ENCODE data around the gene SEMA3F.

- TF ChIP-seq EZH2 (IDR thresholded peaks at IDR 0.05; ENCODE audit: borderline replicate concordance, low read depth, low read length, severe bottlenecking) = no peak
- TF ChIP-seq POLR2AphosphoS5 (IDR thresholded peaks at IDR 0.05; ENCODE audit: insufficient read depth, low read depth, low read length) = no peak
- TF ChIP-seq CTCF (IDR thresholded peaks at IDR 0.05; ENCODE audit: extremely low read depth in 1 of 2, insufficient read depth in 1 of 2, low read depth in 1 of 2, low read length in 2 of 2) = no peak
- TF ChIP-seq POLR2A (IDR thresholded peaks at IDR 0.05; ENCODE audit: low read depth, low read length) = no peak
- TF ChIP-seq MAX (IDR thresholded peaks at IDR 0.05; ENCODE audit: insufficient read depth, insufficient read length) = no peak
- no peak for TF ChIP-seq MYC (IDR thresholded peaks at IDR 0.05; ENCODE audit: low read depth, low read length)
- no peak for TF ChIP-seq FOS (IDR thresholded peaks at IDR 0.05; ENCODE audit: borderline replicate concordance, insufficient read depth, low read length)
- TF ChIP-seq JUN (IDR thresholded peaks at IDR 0.05; ENCODE audit: borderline replicate concordance, insufficient read depth, insufficient read length, low read depth) = no peak
- no peak for TF ChIP-seq GATA2 (IDR thresholded peaks at IDR 0.05; ENCODE audit: insufficient read depth, insufficient read length, low read depth, low read length)
Measured at GRCh38 chr3:50168791-50169190, 13.7 kb downstream of the SEMA3F start.

Data from endothelial cell of umbilical vein (primary cell).